Smooth muscle cell of bladder (primary cell): Measurements from ENCODE around the gene TP53TG3B. TPM values are rescaled to one million over a fixed set of nuclear protein-coding genes. Genes with fewer than 3 reads are reported as not detected.

ENCODE experiments used
- total RNA-seq: library from RNA; depleted of rRNA; stranded (reverse); fragments of >200 nt; gene quantifications from 2 replicates; pipeline ENCODE4 v1.2.3, GENCODE V29; 2014

The TP53TG3B gene
- total RNA-seq: not detected in 2 replicates

GRCh38 chr16:33360541-33360940, at the start of gene TP53TG3B:
TP53TG3B (plus strand) TSS chr16:33360841; CDS start chr16:33360909, 68 bp downstream.

Other genes with a start within 250 kb of the TP53TG3B start
- gene TP53TG3C, start 166.6 kb upstream of the TP53TG3B start, total RNA-seq: not detected in 2 replicates
- gene TP53TG3E, start 56.5 kb upstream of the TP53TG3B start, total RNA-seq: under 0.01 TPM in 1 of 2 replicates, not detected in the other
- not detected in 2 replicates for gene TP53TG3F, start 98.8 kb downstream of the TP53TG3B start, total RNA-seq